Stimulated activated naive CD8-positive, alpha-beta T cell treated with anti-CD3 and anti-CD28 coated beads, Interleukin-15, Interleukin-2, amounts not matched to agents 100 U/mL and 50 U/mL, for 24 hours (primary cell): Measurements from ENCODE around the gene ADPRHL1.

Experiments
- ATAC-seq: fragments of 150-1000 bp; cut with Tn5 transposase; one replicate; pipeline ENCODE4 v1.10.0; 2021
- DNase-seq: peaks from one replicate; pipeline ENCODE4 v3.0.0; 2021

ADPRHL1 gene

DNA sequence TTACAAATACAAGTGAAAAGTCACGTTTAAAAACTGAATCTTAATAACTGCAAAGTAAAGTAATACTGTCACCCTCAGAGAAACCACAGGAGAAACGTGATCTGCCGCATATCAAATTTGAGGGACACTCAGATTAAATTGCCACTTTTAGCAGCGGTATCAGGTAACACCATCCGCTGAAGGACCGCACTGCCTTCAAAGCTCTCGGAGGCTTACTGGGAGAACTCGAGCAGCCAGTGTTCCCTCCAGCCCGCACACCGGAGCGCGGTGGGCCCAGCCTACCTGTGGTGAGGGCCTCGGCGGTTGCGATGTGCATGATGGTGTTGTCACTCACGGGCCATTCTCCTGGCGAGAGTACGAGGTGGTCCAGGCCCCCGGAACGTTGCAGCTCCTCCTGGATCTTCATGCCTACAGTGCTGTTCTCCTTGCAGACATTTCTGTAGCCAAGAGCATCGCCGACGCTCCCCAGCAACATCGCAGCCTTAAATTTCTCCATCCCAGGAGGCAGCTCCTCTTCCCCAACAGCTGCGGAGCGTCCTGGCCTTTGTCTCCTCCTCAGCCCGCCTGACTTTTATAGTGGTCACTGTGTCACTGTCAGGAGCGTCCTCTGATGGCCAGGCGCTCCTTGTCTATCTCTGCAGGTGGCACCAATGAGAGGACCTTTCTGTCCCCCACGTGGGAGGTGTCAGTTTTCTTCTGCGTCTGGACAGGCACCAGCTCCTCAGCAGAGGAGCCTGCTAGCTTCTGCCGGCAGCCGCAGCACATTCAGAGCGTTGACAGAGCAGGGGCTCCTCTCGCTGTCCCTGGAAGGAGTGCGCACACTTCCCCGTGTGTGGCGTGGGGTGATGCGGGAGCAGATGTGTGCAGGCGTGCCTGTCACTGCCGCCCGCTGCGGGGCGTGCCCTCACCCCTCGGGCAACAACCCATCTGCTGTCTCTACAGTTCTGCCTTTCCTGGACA is at the start of gene ADPRHL1:
Gene ADPRHL1, minus strand, starts transcription at position 547 of the 960 bp plus-strand sequence. Its CDS starts 51 bp downstream, at position 496.
- no peak for DNase-seq

DNA sequence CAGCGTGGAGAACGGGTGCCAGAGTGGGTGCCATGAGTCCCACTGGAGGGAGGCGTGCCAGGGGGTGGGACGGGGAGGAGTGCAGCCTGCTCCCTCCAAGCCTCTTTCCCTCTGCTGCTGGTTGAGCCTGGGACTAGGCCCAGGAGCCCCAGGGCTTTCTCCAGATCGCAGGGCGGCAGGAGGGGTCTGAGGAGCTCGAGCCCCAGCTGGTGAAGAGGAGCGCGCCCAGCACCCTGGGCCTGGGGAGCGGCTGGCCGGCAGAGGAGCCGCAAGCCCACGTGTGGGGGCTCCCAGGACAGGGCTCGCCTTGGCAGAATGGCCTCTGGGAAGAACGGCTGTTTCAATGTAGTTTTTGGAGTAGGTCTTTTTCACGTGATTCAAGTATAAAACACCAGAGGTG is 49.4 kb upstream of the ADPRHL1 start:
- DNase-seq, result no peak
- no peak for ATAC-seq

More for the DNA sequence above, at the start of gene ADPRHL1:
- ATAC-seq, result no peak

DNA sequence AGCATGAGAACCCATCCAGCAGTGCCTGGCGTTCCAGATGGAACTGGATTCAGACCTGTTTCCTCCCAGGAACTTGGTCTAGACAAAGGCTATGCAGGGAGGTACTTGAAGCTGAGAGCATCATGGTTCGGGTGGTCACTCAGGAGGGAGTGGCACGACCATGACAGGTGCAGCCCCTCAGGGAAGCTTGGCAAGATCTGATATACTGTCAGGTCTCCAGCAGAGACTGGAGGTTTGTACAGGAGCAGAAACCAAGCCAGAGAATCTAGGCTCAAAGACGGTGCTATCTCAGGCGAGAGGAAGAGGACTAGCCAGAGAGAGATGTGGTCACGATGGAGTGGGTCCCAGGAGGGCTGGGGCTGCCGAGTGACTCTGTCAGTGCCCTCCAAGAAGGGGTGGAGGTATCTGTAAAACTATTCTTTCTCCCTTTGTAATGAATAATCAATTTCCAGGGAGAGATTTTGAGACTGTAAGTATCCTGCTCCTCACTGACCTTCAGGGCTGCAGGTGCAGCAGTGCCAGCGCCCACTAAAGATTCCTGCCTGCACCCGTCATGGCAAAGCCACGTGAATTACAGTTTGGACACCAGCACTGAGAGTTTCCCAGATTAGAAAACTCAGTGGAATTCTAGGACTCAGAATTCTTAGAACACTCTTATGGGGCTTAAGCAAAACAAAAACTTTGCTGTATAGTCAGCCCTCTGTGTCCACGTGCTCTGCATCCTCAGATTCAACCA is 47.4 kb upstream of the ADPRHL1 start:
- ATAC-seq, result no peak
- DNase-seq, result no peak

DNA sequence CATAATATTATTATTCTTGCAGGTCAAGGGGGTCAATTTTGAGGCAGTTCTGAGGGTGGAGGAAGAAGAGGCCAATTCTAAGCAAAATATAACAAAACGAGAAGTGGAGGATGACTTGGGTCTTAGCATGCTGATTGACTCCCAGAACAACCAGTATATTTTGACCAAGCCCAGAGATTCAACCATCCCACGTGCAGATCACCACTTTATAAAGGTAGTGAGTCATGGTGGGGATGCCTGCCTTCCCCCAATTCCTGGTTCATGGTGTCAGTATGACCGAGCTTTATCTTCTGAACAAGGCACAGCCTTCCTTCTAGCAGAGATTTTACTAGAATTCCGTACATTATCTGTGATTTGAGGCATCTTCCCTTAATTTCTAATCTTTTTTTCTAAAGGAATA is 46.6 kb upstream of the ADPRHL1 start:
- DNase-seq (no peak), ATAC-seq (no peak)

DNA sequence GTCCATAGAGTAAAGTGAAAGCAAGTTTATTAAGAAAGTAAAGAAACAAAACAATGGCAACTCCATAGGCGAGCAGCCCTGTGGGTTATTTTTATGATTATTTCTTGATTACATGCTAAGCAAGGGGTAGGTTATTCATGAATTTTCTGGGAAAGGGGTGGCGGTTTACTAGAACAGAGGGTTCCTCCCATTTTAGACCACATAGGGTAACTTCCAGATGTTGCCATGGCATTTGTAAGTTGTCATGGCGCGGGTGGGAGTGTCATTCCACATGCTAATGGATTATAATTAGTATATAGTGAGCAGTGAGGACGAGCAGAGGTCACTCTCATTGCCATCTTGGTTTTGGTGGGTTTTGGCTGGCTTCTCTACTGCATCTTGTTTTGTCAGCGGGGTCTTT is 45.6 kb upstream of the ADPRHL1 start:
- DNase-seq (no peak), ATAC-seq (no peak)

DNA sequence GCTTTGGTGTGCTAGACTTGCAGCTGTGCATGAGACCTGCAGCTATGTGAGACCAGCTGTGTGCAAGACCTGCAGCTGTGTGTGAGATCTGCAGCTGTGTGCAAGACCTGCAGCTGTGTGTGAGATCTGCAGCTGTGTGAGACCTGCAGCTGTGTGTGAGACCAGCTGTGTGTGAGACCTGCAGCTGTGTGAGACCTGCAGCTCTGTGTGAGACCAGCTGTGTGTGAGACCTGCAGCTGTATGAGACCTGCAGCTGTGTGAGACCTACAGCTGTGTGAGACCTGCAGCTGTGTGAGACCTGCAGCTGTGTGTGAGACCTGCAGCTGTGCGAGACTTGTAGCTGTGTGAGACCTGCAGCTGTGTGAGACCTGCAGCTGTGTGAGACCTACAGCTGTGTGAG is 43.9 kb upstream of the ADPRHL1 start:
- no peak for DNase-seq
- no peak for ATAC-seq

DNA sequence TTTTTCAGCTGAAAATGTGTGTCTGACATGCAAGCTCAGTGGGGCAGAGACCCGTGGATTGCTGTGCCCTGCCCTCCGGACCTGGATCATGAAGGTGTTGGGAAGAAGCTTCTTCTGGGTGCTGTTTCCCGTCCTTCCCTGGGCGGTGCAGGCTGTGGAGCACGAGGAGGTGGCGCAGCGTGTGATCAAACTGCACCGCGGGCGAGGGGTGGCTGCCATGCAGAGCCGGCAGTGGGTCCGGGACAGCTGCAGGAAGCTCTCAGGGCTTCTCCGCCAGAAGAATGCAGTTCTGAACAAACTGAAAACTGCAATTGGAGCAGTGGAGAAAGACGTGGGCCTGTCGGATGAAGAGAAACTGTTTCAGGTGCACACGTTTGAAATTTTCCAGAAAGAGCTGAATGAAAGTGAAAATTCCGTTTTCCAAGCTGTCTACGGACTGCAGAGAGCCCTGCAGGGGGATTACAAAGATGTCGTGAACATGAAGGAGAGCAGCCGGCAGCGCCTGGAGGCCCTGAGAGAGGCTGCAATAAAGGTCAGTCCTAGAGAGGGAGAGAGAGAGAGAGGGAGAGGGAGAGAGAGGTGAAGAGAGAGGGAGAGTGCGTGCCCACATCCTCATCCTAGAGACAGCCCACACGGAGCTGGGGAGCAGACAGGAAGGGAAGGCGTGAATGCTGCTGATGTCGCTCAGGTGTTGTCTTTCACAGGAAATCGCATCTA is 42.4 kb upstream of the ADPRHL1 start:
- no peak for DNase-seq
- no peak for ATAC-seq

DNA sequence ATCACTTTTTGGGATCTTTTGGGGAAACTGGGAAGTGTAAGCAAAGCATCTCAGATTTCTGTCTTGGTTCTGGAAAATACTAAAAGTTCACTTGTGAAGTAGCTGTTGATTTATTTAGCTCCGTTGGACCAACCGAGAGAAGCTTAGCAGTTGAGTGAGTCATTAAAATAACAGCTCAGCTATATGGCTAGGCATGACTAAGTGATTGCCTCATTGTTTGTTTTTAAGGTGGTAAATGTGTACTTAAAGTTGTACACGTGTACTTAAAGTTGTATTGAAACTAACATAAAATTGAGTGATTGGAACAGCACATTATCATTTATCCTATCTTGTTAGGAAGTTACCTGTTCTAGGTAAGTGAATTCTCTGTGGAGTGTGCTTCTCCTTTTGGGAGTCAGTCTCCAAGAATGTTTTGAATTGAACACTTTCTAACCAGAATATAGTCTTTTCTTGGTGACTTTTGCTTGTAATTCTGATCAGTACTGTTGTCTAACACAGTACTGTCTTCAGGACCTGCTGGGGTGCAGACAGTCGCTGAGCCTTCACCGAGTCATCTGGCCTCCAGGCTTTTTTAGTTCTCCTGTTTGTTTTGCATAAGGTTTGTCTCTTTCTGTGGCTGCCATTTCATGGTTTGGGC is 40.1 kb upstream of the ADPRHL1 start:
- peak; percentile 30 for ATAC-seq
- no peak for DNase-seq

DNA sequence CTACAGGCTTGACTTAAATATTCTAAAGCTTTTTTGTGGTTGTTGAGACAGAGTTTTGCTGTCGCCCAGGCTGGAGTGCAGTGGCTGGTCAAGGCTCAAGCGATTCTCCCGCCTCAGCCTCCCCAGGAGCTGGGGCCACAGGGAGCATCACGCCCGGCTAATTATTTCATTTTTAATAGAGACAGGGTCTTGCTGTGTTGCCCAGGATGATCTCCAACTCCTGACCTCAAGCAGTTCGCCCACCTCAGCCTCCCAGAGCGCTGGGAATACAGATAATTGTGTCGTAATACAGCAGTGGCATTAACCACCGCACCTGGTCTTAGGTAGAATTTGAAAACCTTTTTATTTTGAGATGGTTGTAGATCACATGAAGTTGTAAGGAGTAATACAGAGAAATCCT is 38.7 kb upstream of the ADPRHL1 start:
- DNase-seq (no peak), ATAC-seq (no peak)

DNA sequence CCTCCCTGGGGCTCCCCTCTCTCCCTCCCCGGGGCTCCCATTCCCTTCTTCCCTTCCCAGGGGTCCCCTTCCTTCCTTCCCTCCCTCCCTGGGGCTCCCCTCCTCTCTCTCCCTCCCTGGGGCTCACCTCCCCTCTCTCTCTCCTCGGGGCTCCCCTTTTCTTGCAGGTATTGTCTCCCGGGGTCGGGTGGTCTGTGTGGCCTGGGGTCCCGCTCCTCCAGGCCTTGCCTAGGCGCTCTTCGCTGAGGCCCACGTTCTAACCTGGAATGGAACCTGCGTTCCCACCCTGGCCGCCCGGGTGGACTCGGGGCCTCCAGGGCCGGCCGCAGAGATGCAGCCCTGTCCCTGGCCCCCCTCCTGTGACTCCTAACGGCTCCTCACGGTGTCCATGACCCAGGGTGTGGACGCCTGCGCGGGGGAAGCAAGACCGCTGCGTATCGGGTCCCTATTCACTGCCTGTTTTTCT is 38.2 kb upstream of the ADPRHL1 start:
- DNase-seq (peak; percentile 10), ATAC-seq (no peak)

DNA sequence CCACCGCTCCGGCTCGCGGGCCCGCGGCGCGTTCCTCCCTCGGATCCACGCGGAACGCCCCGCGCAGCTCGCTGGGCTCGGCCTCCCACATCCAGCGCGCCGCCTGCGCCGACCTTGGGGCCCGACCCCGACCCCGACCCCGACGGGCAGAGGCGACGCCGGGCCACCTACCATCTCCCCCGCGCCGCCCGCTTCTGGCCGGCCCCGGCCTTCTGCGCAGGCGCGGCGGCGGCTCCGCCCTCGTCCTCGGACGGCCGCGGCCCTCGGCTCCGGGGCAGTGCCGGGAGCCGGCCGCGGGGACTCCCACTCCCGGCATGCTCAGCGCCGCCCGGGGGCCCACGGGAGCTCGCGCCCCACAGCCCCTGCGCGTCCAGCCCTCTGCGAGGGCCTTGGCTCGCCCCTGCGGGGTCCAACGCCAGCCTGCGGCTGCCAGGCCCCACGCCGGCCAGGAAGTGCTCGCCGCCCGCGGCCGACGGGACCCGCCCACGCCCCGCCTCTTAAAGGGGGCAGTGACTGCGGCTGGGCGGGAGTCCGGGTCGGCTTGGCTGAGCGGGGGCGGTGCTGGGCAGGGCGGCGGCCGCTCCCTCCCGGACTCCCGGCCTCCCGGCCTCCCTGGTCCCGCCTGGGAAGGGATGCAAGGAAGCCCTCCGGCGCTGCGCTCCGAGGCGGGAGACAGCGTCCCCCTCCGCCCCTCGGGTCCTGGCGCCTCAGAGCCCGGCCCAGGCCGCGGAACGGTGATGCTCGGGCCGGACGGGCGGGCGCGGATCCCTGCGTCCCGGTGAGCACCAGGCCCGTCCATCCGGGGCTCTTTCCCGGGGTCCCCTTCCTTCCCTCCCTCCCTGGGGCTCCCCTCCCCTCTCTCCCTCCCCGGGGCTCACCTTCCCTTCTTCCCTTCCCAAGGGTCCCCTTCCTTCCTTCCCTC is 37.5 kb upstream of the ADPRHL1 start, which contains the start of gene DCUN1D2:
Gene DCUN1D2, minus strand, starts transcription at position 216 of the 922 bp plus-strand sequence. Its CDS starts 42 bp downstream, at position 174.
- peak; percentile 84 for DNase-seq
- ATAC-seq, result peak; percentile 83

DNA sequence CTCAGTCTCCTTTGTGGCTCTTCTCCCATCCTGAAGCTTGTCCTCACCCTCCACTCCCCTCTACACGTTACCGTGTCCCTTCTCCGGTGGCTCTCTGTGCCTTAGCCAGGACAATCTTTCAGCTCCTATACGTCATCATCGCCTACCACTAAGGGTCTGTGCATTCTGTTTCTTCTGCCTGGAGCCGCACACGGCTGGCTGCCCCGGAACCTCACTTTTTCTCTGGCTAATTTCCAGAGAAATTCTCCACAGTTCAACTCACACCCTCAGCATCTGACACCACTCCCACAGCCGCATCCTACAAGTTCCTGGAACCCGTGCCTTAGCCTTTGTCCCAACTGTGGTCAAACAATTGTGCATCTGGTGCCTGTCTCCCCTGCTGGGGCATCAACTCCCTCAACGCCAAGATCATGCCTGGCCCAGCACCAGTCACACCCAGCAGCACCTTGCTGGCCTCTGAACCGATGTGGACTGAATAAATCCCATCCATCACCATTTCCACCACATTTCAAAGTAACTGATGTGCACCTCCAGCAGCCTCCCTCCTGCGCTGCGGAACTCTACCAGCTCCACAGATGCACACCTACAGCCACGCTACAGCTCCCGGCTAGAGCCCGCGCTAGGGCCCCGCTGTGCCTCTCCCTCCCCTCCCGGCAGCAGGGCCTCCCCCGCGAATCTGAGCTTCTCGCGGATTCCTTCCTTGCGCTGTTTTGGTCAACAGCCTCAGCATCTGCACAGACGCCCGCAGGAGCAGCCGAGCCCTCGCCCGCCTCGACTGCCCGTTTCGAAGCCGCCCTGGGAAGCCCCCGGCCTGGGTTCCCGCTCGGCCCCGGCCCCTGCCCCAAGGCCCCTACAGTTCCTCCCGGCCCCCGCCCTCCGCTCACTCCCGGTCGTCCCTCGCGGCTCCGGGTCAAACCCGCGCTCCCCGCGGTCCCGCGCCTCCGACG is 36.5 kb upstream of the ADPRHL1 start:
- ATAC-seq (peak; percentile 22), DNase-seq (peak; percentile 51)

DNA sequence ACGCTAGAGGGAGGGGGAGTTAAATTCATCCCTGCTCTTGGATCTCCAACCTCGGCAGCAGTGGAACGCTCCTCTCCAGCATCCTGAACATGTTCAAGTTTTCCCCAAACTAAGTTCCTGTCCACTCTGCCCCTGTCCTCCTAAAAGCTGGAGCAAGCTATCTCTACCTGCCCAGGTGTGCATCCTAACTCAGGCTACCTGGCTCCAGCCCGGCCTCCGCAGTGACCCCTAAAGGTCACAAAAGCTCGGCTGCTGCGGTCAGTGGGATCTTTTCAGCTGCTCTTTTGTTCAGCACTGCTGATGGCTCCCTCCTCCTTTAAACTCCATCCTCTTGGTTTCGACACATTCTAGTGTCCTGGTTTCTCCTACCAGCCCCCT is 35.9 kb upstream of the ADPRHL1 start:
- ATAC-seq (no peak), DNase-seq (no peak)

DNA sequence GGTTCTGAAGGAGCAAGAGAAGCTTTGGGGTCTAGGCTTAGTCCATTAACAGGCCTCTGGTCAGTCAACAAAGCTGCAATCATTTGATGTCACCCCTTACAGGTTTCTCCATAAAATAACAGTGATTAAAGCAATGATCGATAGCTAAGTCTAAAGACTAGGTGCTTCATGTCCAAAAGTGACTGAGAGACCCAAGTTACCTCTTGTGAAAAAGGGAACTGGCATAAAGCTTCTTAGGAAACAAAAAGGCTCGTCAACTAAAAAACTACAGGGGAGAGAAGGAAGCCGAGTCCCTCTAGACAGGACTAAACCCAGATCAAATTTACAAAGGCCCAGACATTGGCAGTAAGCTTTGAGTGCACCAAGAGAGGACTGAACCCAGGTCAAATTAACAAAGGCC is 35.0 kb upstream of the ADPRHL1 start:
- DNase-seq (no peak), ATAC-seq (no peak)

DNA sequence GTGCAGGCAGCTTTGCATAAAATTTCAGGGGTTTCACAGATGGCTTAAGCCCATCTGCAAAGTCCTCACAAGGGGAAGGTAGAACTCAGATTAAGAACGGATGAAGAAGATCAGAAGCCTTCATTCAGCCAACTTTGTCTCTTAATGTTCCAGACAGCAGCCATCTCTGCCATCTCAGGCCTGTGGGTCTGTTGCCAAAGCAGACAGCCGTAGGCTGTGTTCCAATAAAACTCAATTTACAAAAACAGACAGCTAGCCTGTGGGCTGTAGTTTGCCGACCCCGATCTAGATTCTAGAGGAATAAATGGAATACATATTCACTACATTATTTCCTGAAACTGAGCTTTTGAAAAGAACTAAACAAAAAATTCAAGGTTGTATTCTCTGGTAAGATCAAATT is 33.4 kb upstream of the ADPRHL1 start:
- ATAC-seq (no peak), DNase-seq (no peak)

DNA sequence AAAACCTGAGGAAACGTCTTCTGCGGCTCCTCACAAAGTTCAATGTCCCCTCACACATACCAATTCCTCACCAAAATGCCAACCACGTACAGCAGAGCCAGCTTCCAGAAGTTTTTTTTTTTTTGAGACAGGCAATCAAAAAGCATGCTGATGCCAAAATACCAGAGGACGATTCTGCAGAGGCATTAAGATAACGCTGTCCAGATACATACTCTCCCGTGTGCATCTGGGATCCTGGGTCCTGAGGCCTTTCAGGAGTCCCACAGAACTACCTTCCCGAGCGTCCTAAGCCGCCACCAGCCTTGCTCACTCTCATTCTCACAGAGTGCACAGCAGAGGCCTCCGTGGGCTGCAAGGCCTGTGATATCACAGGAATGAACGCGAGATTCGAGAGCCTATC is 32.3 kb upstream of the ADPRHL1 start:
- no peak for DNase-seq
- ATAC-seq, result no peak

DNA sequence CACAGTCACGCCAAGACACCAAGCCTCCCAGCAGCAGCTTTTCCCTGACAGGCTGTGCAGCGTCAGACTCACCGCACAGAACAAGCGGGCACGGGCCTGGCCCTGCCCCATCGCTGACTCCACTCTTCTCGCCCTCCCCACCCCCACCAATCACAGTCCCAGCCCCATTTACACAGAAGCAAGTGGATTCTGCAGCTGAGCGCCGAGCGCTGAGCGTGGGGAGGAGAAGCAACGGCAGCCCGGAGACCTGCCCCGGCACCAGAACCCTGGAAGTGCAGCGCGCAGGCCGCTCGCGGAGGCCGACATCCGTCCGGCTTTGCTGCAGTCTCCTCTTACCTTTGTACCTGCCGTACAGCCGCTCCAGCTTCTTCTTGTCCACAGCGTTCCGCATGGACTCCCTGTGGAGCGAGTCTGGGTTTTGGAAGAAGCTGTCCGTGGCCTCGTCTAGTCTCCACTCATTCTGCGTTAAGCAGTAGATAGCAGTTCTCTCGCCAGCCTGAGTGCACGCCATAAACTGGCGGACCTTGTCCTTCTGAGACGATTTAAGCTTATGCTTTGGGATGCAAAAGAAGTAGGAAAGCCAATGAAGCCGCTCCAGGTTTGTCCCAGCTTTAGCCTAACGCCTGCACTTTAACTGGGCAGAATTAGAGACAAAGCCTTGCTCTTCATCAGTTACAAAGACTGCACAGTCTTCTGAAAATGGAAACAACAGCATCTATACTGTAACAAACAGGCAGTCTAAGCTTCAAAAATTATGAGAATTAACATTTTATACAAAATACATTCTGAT is 30.4 kb upstream of the ADPRHL1 start:
- DNase-seq (no peak), ATAC-seq (no peak)

DNA sequence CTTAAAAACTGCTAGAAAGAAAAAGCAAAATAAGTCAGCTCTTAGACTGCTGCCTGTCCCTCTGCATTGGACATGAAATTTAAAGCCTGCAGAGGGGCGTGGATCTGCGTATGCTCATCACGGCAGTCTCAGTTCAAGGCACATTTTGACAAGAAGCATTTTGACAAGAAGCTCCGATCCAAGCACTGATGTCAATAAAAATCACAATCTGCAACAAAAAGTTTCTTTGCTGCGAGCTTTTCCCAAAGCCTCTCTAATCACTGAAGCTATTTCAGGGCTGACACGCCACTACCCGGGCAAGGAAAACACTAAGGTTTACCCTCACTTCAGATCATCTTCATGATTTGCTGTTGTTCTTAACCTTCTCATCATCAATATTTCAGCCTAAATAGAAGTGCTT is 29.8 kb upstream of the ADPRHL1 start:
- no peak for ATAC-seq
- DNase-seq, result no peak

DNA sequence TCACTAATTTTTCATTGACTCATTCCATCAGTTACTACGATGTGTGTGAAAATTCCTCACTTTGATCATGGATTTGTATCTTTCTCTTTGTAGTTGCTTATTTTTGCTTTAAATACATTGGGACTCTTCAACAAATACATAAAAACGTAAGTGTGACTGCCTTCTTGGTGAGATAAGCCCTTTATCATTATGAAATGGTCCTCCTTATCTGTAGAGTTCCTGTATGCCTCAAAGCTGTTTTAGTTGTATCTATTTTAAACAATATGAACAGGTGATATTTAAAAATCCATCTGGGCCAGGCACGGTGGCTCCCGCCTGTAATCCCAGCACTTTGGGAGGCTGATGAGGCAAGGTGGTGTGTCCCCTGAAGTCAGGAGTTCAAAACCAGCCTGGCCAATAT is 25.9 kb upstream of the ADPRHL1 start:
- ATAC-seq, result no peak
- DNase-seq, result no peak
